NCI-H2081 (cell line): Measurements from ENCODE around the gene KDM2A.
A peak's percentile ranks its signal among the peaks of the same experiment; 100 is the strongest.
"Not testable (repeated sequence)": the region's sequence is repeated elsewhere in the genome, so short reads cannot be mapped to it uniquely, and the experiment has no call there.

ENCODE experiments used
- DNase-seq, 2 experiments: peaks; one replicate each; lab custom pipeline; 2025; lab: John Stamatoyannopoulos, UW

Gene KDM2A

GRCh38 chr11:67117672-67118180 lies 1.3 kb upstream of the KDM2A start:
- no peak for DNase-seq

DNA sequence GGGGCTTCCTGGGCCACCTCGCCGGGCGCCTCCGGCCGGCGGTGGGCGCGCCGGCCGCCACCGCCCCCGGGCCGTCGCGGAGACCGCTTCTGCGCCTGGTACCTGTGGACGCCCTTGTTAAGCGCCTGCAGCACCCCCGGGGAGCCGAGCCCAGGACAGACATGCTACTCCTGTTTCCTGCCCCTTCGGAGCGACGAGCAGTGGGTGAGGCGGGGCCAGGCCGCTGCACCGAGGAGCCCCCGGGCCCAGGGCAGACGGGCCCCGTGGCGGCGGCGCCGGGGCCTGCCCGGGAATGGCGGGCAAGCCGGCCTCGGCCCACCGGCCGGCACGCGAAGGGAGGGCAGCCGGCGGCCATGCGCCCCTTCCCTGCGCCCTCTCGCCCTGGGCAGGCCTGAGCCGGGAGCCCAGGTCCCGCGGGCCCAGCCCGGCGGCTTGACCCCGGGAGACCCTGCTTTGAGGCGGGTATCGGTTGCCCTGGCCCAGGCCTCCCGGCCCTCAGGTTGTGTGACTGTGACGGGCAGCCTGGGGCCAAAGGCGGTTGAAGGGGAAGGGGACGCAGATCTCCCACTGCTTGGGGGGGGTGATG lies 789 bp upstream of the KDM2A start:
- DNase-seq = peak; percentile 17 to 22

GRCh38 chr11:67119585-67120391 lies 725 bp downstream of the KDM2A start:
- no peak for DNase-seq

- DNase-seq = no peak
Observed at GRCh38 chr11:67120456-67120855, 1.4 kb downstream of the KDM2A start.

- no peak for DNase-seq
Observed at GRCh38 chr11:67120881-67121710, 2.0 kb downstream of the KDM2A start.

- DNase-seq = not testable (repeated sequence)
Observed at GRCh38 chr11:67123801-67124200, 4.7 kb downstream of the KDM2A start.

DNA sequence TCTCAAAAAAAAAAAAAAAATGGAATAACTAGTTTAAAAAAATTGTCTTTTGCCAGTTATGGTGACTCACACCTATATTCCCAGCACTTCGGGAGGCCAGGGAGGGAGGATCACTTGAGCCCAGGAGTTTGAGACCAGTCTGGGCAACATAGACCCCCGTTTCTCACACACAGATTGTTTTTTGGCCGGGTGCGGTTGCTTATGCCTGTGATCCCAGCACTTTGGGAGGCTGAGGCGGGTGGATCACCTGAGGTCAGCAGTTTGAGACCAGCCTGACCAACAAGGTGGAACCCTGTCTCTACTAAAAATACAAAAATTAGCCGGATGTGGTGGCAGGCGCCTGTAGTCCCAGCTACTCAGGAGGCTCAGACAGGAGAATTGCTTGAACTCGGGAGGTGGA lies 7.2 kb downstream of the KDM2A start:
- DNase-seq = not testable (repeated sequence)

DNA sequence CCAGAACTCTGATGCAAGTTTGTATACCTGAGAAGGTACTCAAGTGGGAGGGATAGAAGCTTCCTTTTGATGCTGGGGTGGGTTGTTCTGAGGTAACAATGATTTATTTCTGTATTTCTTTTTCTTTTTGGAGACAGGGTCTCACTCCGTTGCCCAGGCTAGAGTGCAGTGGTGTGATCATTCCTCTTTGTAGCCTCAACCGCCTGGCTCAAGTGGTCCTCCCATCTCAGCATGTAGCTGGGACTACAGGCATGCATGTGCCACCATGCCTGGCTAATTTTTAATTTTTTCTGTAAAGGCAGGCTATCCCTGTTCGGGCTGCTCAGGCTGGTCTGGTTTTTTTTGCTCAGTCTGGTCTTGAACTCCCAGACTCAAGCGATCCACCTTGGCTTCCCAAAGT lies 7.9 kb downstream of the KDM2A start:
- DNase-seq = no peak

DNA sequence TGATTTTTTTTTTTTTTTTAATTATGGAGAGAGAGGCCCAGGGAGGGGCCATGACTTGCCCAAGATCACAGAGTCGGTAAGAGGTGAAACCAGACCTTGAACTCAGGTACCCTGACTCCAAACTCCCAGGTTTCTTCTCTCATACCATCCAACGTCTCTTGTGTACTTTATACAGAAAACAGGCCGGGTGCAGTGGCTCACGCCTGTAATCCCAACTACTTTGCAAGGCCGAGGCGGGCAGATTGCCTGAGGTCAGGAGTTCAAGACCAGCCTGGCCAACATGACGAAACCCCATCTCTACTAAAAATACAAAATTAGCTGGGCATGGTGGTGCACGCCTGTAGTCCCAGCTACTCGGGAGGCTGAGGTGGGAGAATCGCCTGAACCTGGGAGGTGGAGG lies 11.8 kb downstream of the KDM2A start:
- DNase-seq = not testable (repeated sequence)

- no peak for DNase-seq
Observed at GRCh38 chr11:67136156-67136555, 17.1 kb downstream of the KDM2A start.

- DNase-seq = no peak
Observed at GRCh38 chr11:67138922-67139321, 19.9 kb downstream of the KDM2A start.

- DNase-seq = no peak
Observed at GRCh38 chr11:67146516-67147226, 27.6 kb downstream of the KDM2A start.

DNA sequence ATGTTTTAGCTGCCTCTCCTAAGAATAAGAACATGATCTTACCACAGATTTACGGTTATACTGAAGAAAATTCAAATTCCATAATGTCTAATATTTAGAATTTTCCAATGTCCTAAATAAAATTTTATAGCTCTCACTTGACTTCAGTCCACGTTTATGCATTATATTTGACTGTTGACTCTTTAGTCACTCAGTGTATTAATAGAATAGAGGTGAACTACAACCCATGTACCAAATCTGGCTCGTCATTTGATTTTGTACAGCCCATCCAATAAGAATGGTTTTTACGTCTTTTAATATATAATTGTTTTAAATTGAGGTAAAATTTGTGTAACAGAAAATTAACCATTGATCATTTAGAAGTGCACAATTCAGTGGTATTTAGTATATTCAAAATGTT lies 34.9 kb downstream of the KDM2A start:
- DNase-seq = no peak

GRCh38 chr11:67154726-67155125 lies 35.7 kb downstream of the KDM2A start:
- DNase-seq = no peak

GRCh38 chr11:67157691-67158090 lies 38.6 kb downstream of the KDM2A start:
- no peak for DNase-seq

DNA sequence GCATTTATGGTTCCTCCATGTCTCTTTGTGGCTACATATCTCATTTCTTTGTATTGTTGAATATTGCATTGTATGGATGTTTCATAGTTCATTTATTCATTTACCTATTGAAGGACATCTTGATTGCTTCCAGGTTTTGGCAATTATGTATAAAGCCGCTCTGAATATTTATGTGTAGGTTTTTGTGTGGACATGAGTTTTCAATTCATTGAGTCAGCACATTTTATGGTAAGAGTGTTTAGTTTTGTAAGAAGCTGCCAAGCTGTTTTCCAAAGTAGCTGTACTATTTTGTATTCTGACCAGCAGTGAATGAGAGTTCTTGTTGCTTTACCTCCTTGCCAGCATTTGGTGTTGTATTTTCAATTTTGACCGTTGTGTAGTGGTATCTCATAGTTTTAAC lies 39.2 kb downstream of the KDM2A start:
- DNase-seq = no peak

DNA sequence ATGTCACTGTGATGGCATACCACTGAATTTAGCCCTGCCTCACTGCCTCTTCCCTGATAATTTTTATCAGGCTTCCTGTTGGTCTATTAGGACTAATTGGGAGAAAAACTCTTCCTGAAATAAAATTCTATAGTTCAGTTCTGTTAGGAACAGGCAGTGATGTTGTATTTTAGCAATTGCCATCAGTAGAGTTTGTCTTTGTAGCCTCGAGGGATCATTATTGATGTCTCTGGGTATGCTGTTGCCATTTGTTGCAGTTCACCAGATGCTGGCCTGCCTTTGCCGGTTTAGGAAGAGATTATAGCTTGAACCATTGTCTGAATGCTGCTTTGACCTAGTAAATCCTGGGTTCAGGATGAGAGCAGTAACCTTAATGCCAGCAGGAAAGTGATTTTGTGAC lies 41.0 kb downstream of the KDM2A start:
- DNase-seq = no peak

- no peak for DNase-seq
Observed at GRCh38 chr11:67160872-67161783, 42.1 kb downstream of the KDM2A start.

- no peak for DNase-seq
Observed at GRCh38 chr11:67163006-67163405, 43.9 kb downstream of the KDM2A start.

- DNase-seq = no peak
Observed at GRCh38 chr11:67165623-67166022, 46.6 kb downstream of the KDM2A start.

DNA sequence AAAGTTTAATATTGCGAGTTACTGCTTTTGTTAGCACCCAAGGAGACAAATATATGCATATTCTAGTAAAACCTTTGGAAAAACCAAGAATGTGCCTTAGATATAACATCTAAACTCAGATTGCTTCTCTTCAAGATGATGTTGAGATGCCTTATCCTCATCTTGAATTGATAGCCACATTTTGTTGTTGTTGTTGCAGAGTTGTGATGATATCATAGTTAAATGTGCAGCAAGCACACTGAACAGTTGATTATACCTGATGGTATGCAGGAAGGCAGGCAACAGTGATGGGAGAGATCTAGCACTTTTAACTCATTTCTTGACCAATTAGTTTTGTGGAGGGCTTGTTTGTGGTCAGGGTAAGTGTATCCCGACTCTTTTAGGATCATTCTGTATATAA lies 48.0 kb downstream of the KDM2A start:
- DNase-seq = no peak
